Kidney (tissue), 14 donors: Measurements from ENCODE around the gene USH1C. TPM values are rescaled to one million over a fixed set of nuclear protein-coding genes. Genes with fewer than 3 reads are reported as not detected.

Experiments
- DNase-seq, 5 donors: peaks; one replicate each; pipeline ENCODE4 v3.0.0-alpha.2; 2013 to 2020
- FAIRE-seq: peaks from 2 replicates; lab custom pipeline; 2012; peaks lifted over from hg19 to GRCh38; lab: Jason Lieb, UNC
- H3K27ac ChIP-seq, 2 donors: one replicate each; pipeline ENCODE4 v1.7.0; 2013; ENCODE audit warnings: low read depth in 2 of 2, low read length in 2 of 2, inconsistent platforms in 1 of 2
- H3K27me3 ChIP-seq: one replicate; pipeline ENCODE4 v1.7.1; 2013; ENCODE audit warnings: low read length, inconsistent platforms; ENCODE audit not compliant: control insufficient read depth, insufficient read depth
- H3K36me3 ChIP-seq, 3 donors: one replicate each; pipeline versions ENCODE4 v1.7.0 to v1.7.1; 2013; ENCODE audit warnings: low read length in 3 of 3, control low read depth in 1 of 3, inconsistent platforms in 1 of 3; ENCODE audit not compliant: insufficient read depth in 3 of 3, control insufficient read depth in 2 of 3
- H3K4me1 ChIP-seq, 3 donors: one replicate each; pipeline versions ENCODE4 v1.7.0 to v1.7.1; 2013; ENCODE audit warnings: low read length in 3 of 3, inconsistent platforms in 1 of 3, low read depth in 1 of 3; ENCODE audit not compliant: control insufficient read depth in 2 of 3, insufficient read depth in 2 of 3
- H3K4me3 ChIP-seq, 3 donors: one replicate each; pipeline versions ENCODE4 v1.7.0 to v1.8.1; 2013; ENCODE audit warnings: low read length in 3 of 3, control low read depth in 1 of 3, inconsistent platforms in 1 of 3
- H3K9ac ChIP-seq, 3 donors: one replicate each; pipeline versions ENCODE4 v1.7.0 to v1.7.1; 2013; ENCODE audit warnings: low read length in 3 of 3, control low read depth in 1 of 3, inconsistent platforms in 1 of 3
- H3K9me3 ChIP-seq, 3 donors: one replicate each; pipeline versions ENCODE4 v1.7.0 to v1.7.1; 2013; ENCODE audit warnings: low read length in 3 of 3, control low read depth in 1 of 3, inconsistent platforms in 1 of 3; ENCODE audit not compliant: control insufficient read depth in 2 of 3, insufficient read depth in 1 of 3
- CTCF ChIP-seq: IDR thresholded peaks from 3 replicates; pipeline ENCODE4 v1.5.1; 2012; ENCODE audit warnings: mild to moderate bottlenecking, moderate library complexity, borderline replicate concordance; ENCODE audit not compliant: insufficient read depth; ENCODE audit errors: extremely low read depth
- intact Hi-C: fragments of 100-400 bp; cut with DNase I; formaldehyde crosslinking; loops from one replicate; pipeline ENCODE4 v1.11.1; 2022
- polyA plus RNA-seq: library from polyadenylated mRNA; stranded (reverse); fragments of 350-450 nt; fragmentation: Illumina TruSeq; extraction: RNeasy Lipid Tissue Mini Kit (QIAGEN cat#74804); gene quantifications from one replicate; pipeline ENCODE4 v1.2.3, GENCODE V29; 2014; ENCODE audit warnings: low read depth, low replicate concordance; ENCODE audit not compliant: insufficient read depth
- total RNA-seq: library from RNA; stranded (reverse); fragmentation: NEBNext Ultra II Directional; extraction: Animal tissue kit (Norgen Biotek cat#: 25700); gene quantifications from one replicate; pipeline ENCODE4 v1.2.1, GENCODE V29; 2021
- donor health status: control.
- donor health status: control.
- donor health status: control.
- donor health status: control.
- donor health status: control.
- donor health status: DM: yes; HTN: yes; CAD: no.
- donor health status: Normal renal cell carcinoma (clear cell type).

The USH1C gene
- total and polyA plus RNA-seq, 2 donors from 2014 or later = 38.6 to 107 TPM

GRCh38 chr11:17502630-17503029 is 41.6 kb downstream of the USH1C start:
- no peak overlapping the region for H3K9ac ChIP-seq
- H3K9me3 ChIP-seq = no peaks in the 10 kb centered on the region
- FAIRE-seq = no peak
- H3K4me3 ChIP-seq = no peak overlapping the region
- no peaks in the 10 kb centered on the region for H3K27me3 ChIP-seq
- TF ChIP-seq CTCF = no peak
- peaks cover 0 to 2% (median 0%) of the 10 kb centered on the region in 3 donors for H3K4me1 ChIP-seq
- peak in 1 of 5 donors; percentile 71 for DNase-seq
- intact Hi-C loops = loop anchor here (5.0 kb wide), 1 partner anchor 120 kb away; no protein-coding TSS in a partner anchor
- H3K36me3 ChIP-seq = no peaks in the 10 kb centered on the region
- H3K27ac ChIP-seq = no peak overlapping the region

- FAIRE-seq (no peak), DNase-seq (peak in 1 of 5 donors; percentile 65)
Measured at GRCh38 chr11:17500673-17501072, 43.5 kb downstream of the USH1C start.

GRCh38 chr11:17498475-17498874 is 45.7 kb downstream of the USH1C start:
- H3K9me3 ChIP-seq = no peaks in the 10 kb centered on the region
- H3K4me1 ChIP-seq = no peaks in the 10 kb centered on the region
- no peak overlapping the region for H3K4me3 ChIP-seq
- no peak for TF ChIP-seq CTCF
- intact Hi-C loops = no loop called here
- FAIRE-seq = no peak
- no peaks in the 10 kb centered on the region for H3K36me3 ChIP-seq
- H3K9ac ChIP-seq = no peak overlapping the region
- peak in 1 of 5 donors; percentile 29 for DNase-seq
- no peaks in the 10 kb centered on the region for H3K27me3 ChIP-seq
- no peak overlapping the region for H3K27ac ChIP-seq

More at GRCh38 chr11:17500673-17501072, 43.5 kb downstream of the USH1C start:
- intact Hi-C loops = loop anchor here (5.0 kb wide), 1 partner anchor 118 kb away; no protein-coding TSS in a partner anchor
- H3K9me3 ChIP-seq = no peaks in the 10 kb centered on the region
- no peaks in the 10 kb centered on the region for H3K27me3 ChIP-seq
- no peak overlapping the region for H3K27ac ChIP-seq
- TF ChIP-seq CTCF = no peak
- H3K9ac ChIP-seq = no peak overlapping the region
- H3K36me3 ChIP-seq = no peaks in the 10 kb centered on the region
- no peak overlapping the region for H3K4me3 ChIP-seq
- H3K4me1 ChIP-seq = peaks cover 0 to 2% (median 0%) of the 10 kb centered on the region in 3 donors

GRCh38 chr11:17498058-17498457 is 46.2 kb downstream of the USH1C start:
- TF ChIP-seq CTCF = no peak
- no peak for FAIRE-seq
- H3K4me1 ChIP-seq = no peaks in the 10 kb centered on the region
- no peaks in the 10 kb centered on the region for H3K9me3 ChIP-seq
- DNase-seq = peak in 1 of 5 donors; percentile 27
- H3K27ac ChIP-seq = no peak overlapping the region
- no peak overlapping the region for H3K4me3 ChIP-seq
- intact Hi-C loops = no loop called here
- no peaks in the 10 kb centered on the region for H3K36me3 ChIP-seq
- H3K27me3 ChIP-seq = no peaks in the 10 kb centered on the region
- H3K9ac ChIP-seq = no peak overlapping the region
